Stimulated activated CD8-positive, alpha-beta memory T cell treated with anti-CD3 and anti-CD28 coated beads, Interleukin-4, amount 100 ng/mL, for 24 hours (primary cell): ENCODE results near the gene SPG7.
"Not testable (repeated sequence)": the region's sequence is repeated elsewhere in the genome, so short reads cannot be mapped to it uniquely, and the experiment has no call there.

ENCODE experiments used
- DNase-seq: peaks from one replicate; pipeline ENCODE4 v3.0.0-alpha.2; 2020; ENCODE audit warnings: low read depth

Gene SPG7

DNA sequence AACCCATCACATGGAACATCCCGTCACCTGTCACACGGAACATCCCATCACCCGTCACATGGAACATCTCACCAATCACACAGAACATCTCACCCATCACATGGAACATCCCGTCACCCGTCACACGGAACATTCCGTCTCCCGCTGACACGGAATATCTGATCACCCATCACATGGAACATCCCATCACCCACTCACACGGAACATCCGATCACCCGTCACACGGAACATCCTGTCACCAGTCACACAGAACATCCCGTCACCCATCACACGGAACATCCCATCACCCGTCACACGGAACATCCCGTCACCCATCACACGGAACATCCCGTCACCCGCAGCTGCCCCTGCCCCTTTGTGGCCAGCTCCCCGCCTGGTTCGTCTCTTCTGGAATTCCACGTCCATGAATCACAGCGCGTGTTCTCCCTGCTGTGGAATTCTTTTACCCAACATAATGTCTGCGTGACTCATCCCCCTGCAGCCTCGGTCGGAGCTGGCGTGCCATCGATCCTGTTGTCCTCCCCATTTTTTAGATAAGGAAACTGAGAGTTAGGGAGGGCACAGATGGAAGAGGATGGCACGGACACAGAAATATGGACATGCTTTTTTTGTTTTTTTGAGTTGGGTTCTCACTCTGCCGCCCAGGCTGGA is 73.0 kb downstream of the SPG7 start:
- DNase-seq: no peak

- no peak for DNase-seq
Observed at GRCh38 chr16:89581861-89582563, 73.8 kb downstream of the SPG7 start.

DNA sequence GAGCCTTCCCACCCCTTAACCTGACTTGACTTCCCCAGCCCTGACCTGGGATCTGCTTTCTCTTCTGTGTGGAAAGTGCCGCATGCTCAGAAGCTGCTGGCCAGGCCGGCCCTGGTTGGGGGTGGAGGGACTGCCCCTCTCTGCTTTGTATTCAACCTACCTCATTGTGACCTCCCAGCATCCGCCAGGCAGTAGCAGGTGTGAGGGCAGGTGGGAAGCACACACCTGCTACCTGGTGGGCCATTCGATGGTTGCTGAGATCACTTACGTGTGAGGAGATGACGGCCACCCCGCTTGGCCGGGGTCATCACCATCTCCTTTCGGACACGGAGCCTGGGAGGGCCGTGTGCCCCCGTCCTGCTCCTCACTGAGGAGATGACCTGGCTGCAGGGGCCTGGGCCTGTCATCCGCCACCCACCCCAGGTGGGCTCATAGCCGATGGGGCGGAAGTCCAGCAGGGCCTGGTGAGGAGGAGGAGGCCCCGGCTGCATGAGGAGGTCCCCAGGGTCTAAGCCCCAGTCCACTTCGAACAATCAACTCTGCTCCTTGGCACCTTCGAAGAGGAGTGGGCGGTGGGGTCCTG is 74.5 kb downstream of the SPG7 start:
- no peak for DNase-seq

DNA sequence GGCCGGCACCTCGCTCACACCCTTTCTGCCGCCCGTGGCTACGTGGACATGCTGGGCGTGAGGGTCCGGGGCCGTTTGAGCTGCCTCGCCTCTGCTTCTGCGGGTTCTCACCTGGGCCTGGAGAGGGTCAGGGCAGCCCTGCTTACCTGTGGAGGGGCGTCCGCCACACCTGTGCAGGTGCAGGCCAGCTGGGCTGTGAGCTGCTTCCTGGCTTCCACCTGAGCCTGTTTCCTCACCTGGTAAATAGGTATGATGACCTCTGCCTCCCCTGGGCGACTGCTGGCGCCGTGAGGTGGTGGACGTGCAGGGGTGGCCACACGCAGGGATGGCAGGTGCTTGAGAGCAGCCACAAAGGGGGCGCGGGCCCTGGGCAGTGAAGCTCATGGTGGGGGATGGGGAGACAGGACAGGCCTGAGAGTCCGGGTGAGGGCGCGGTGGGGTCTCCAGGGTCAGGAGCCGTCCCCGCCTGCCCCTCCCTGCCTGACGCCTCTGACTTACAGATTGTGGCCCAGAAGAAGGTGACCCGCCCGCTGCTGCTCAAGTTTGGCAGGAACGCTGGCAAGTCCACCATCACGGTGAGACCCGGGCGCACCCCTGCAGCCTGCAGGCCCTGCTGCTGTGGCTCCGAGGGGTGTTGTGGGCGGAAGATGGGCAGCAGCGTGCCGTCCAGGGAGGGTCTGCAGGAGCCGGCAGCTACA is 75.1 kb downstream of the SPG7 start:
- no peak for DNase-seq

GRCh38 chr16:89583895-89584644 is 75.9 kb downstream of the SPG7 start:
- no peak for DNase-seq

DNA sequence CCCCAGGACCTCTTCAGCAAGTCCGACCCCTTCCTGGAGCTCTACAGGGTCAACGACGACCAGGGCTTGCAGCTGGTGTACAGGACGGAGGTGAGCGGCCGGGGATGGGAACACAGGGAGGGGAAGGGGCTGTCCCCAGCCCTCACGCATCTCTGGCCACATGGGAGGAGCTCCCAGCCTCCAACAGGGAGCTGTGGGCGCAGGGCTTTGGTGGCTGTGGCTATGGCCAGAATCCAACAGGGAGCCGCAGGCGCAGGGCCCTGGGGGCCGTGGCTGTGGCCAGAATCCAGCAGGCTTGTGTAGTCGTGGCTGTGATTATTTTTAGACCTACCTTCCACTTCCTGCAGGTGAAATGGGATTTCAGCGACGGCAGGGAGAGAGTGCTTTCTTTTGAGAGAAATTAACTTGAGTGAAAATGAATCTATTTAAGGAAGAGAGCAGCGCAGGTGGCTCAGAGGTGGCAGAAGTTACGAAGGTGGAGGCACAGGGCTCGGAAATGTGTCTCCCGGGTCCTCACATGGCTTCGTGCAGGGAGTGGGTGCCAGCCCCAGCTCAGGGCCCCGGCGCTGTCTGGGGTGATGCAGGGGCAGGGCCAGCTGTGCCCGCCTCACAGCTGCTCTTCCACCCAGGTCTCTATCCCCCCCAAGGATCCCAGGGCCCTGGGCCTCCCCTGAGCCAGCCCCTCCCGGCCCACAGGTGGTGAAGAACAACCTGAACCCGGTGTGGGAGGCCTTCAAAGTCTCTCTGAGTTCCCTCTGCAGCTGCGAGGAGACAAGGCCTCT is 76.8 kb downstream of the SPG7 start:
- no peak for DNase-seq

- no peak for DNase-seq
Observed at GRCh38 chr16:89586218-89586617, 78.0 kb downstream of the SPG7 start.

GRCh38 chr16:89586853-89587252 is 78.7 kb downstream of the SPG7 start:
- DNase-seq: no peak

- DNase-seq: not testable (repeated sequence)
Observed at GRCh38 chr16:89587676-89588075, 79.5 kb downstream of the SPG7 start.

- no peak for DNase-seq
Observed at GRCh38 chr16:89588413-89589109, 80.4 kb downstream of the SPG7 start.

GRCh38 chr16:89589241-89589926 is 81.2 kb downstream of the SPG7 start:
- DNase-seq: no peak

DNA sequence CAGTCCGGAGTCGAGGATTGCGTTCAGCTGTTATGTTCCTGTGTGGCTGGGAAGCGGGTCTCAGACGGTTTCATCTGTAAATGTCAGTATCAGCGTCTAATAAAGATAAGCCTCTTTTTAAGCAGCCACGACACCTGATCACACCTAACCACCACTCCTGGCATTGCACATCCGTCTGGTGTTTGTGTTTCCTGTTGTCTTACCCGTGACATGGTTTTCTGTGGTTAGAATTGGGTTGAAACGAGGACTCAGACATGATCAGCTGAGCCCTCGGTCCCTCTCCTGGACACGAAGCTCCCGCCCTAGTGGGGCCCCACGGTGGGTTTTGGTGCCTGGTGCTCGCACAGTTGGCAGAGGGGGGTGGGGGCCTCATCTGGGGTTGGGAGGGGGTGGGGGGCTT is 85.6 kb downstream of the SPG7 start:
- no peak for DNase-seq

- DNase-seq: no peak
Observed at GRCh38 chr16:89595330-89596060, 87.3 kb downstream of the SPG7 start.

GRCh38 chr16:89596061-89596689 is 88.0 kb downstream of the SPG7 start:
- no peak for DNase-seq

GRCh38 chr16:89596957-89597649 is 88.9 kb downstream of the SPG7 start:
- no peak for DNase-seq

DNA sequence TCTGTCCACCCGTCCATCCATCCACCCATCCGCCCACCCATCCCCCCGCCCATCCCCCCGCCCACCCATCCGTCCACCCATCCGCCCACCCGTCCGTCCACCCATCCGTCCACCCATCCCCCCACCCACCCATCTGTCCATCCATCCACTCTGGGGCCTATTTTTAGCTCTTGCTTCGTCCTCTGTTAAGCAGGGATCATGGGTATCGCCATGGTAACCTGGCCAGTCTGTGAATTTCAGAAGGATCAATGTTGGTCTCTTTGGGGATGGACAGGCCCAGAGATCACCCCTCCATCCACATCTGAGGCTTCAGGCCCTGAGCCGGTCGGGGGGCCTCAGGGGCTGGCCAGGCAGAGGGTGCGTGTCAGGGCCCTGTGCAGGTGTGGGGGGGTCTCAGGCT is 90.0 kb downstream of the SPG7 start:
- DNase-seq: no peak

- no peak for DNase-seq
Observed at GRCh38 chr16:89599451-89599858, 91.3 kb downstream of the SPG7 start.

- no peak for DNase-seq
Observed at GRCh38 chr16:89599902-89600301, 91.7 kb downstream of the SPG7 start.
